H1 (cell line): ENCODE data around the gene FKBP6.

Source experiments
- CHD1 ChIP-seq: IDR thresholded peaks from 2 replicates; pipeline ENCODE4 v1.6.1; 2012; ENCODE audit warnings: low read depth, low read length, improper control_type of control experiment
- GTF2F1 ChIP-seq: IDR thresholded peaks from 2 replicates; pipeline ENCODE4 v1.6.1; 2012; ENCODE audit warnings: low read depth, low read length, improper control_type of control experiment, borderline replicate concordance
- JUN ChIP-seq: IDR thresholded peaks from 2 replicates; pipeline ENCODE4 v1.6.1; 2011; ENCODE audit warnings: low read depth, mild to moderate bottlenecking, improper control_type of control experiment, low read length
- POLR2A ChIP-seq, 2 experiments: IDR thresholded peaks; 1 replicate in 1 of 2; 2 replicates in 1 of 2; pipeline ENCODE4 v1.6.1; 2011; ENCODE audit warnings: low read depth in 2 of 2, low read length in 2 of 2, mild to moderate bottlenecking in 2 of 2; ENCODE audit errors: control extremely low read depth in 1 of 2
- POLR2AphosphoS5 ChIP-seq: IDR thresholded peaks from 2 replicates; pipeline ENCODE4 v1.6.1; 2011; ENCODE audit warnings: low read depth, low read length
- POU5F1 ChIP-seq: IDR thresholded peaks from 2 replicates; pipeline ENCODE4 v1.6.1; 2011; ENCODE audit warnings: low read depth, mild to moderate bottlenecking, low read length, moderate library complexity
- RXRA ChIP-seq: IDR thresholded peaks from 2 replicates; pipeline ENCODE4 v1.6.1; 2011; ENCODE audit warnings: low read depth, mild to moderate bottlenecking, low read length, moderate library complexity; ENCODE audit not compliant: insufficient read depth
- SP1 ChIP-seq: IDR thresholded peaks from 2 replicates; pipeline ENCODE4 v1.6.1; 2011; ENCODE audit warnings: low read depth, low read length
- SUZ12 ChIP-seq: fragments of 200-600 bp; sonication (generic); IDR thresholded peaks from 2 replicates; pipeline ENCODE4 v1.6.1; 2012; ENCODE audit warnings: mild to moderate bottlenecking, inconsistent platforms, low read length, moderate library complexity, mixed read lengths
- TF ChIP-seq, protein P1 (sequence below), 3 experiments: IDR thresholded peaks; 1 replicate in 2 of 3; 2 replicates in 1 of 3; pipeline versions ENCODE4 v1.5.1 to v1.6.1; 2011; ENCODE audit warnings: low read length in 3 of 3, mild to moderate bottlenecking in 3 of 3, inconsistent platforms in 2 of 3, low read depth in 1 of 3, moderate library complexity in 1 of 3; ENCODE audit not compliant: insufficient read depth in 1 of 3; ENCODE audit errors: control extremely low read depth in 1 of 3
- TF ChIP-seq, protein P2 (sequence below): IDR thresholded peaks from 2 replicates; pipeline ENCODE4 v1.6.1; 2012; ENCODE audit warnings: inconsistent platforms
- TF ChIP-seq, protein P3 (sequence below): IDR thresholded peaks from 2 replicates; pipeline ENCODE4 v1.6.1; 2011; ENCODE audit warnings: low read length, improper control_type of control experiment

DNA sequence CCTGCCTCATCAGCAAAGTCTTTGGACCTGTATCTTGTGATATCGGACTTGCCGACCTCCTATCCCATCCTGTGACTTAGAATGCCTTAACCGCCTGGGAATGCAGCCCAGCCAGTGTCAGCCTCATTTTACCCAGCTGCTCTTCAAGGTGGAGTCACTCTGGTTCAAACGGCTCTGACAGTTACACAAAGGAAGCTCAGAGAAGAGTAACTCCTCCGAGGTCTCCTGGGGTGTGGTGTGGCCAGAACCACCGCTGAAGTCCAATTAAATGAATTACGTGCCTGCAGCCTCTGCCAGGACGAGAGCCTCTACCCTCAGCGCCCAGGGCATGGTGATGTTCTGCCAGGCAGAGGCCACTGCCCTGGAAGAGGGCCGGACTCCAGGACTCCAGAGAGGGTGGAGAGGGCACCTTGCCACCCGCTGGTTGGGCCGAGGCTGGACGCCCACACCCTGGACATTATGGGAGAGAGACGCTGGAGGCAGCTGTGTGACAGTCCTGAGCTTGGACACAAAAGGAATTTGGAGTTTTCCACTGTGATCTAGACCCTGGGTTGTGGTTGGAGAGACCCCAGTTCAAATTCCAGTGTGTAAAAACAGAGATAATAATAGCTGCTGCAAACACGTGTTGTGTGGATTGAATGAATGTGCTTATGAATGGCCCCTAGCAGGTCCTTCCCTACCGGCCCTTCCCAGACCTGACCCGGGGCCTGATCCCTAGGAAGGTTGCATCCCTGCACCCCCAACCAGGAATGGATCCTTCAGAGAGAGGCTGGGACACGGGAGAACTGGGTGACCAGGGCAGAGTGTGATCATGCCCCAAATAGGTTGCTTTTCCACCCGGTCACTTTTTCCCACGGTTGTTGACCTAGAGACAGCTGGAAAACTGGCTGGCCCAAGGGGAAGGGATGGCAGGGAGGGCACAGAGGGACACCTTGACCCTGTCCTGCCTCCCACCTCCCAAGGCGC, 67.9 kb downstream of the FKBP6 start:
- no peak for TF ChIP-seq JUN
- TF ChIP-seq, protein P1, sequence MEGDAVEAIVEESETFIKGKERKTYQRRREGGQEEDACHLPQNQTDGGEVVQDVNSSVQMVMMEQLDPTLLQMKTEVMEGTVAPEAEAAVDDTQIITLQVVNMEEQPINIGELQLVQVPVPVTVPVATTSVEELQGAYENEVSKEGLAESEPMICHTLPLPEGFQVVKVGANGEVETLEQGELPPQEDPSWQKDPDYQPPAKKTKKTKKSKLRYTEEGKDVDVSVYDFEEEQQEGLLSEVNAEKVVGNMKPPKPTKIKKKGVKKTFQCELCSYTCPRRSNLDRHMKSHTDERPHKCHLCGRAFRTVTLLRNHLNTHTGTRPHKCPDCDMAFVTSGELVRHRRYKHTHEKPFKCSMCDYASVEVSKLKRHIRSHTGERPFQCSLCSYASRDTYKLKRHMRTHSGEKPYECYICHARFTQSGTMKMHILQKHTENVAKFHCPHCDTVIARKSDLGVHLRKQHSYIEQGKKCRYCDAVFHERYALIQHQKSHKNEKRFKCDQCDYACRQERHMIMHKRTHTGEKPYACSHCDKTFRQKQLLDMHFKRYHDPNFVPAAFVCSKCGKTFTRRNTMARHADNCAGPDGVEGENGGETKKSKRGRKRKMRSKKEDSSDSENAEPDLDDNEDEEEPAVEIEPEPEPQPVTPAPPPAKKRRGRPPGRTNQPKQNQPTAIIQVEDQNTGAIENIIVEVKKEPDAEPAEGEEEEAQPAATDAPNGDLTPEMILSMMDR (IDR thresholded peaks at IDR 0.05; ENCODE audit: control extremely low read depth in 1 of 3, insufficient read depth in 1 of 3, low read depth in 1 of 3, low read length in 3 of 3) = no peak
- no peak for TF ChIP-seq POU5F1
- no peak for TF ChIP-seq GTF2F1
- no peak for TF ChIP-seq SP1
- TF ChIP-seq POLR2A (IDR thresholded peaks at IDR 0.05; ENCODE audit: control extremely low read depth in 1 of 2, low read depth in 2 of 2, low read length in 2 of 2) = no peak
- no peak for TF ChIP-seq RXRA
- TF ChIP-seq SUZ12 = no peak
- no peak for TF ChIP-seq CHD1
- TF ChIP-seq, protein P2, sequence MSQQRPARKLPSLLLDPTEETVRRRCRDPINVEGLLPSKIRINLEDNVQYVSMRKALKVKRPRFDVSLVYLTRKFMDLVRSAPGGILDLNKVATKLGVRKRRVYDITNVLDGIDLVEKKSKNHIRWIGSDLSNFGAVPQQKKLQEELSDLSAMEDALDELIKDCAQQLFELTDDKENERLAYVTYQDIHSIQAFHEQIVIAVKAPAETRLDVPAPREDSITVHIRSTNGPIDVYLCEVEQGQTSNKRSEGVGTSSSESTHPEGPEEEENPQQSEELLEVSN = no peak
- TF ChIP-seq, protein P3, sequence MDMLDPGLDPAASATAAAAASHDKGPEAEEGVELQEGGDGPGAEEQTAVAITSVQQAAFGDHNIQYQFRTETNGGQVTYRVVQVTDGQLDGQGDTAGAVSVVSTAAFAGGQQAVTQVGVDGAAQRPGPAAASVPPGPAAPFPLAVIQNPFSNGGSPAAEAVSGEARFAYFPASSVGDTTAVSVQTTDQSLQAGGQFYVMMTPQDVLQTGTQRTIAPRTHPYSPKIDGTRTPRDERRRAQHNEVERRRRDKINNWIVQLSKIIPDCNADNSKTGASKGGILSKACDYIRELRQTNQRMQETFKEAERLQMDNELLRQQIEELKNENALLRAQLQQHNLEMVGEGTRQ = no peak
- TF ChIP-seq POLR2AphosphoS5 = no peak
